ENCODE results near the gene EVI5L. TPM values are rescaled to one million over a fixed set of nuclear protein-coding genes. Genes with fewer than 3 reads are reported as not detected.

EVI5L gene
- total and polyA plus RNA-seq, 2 of the 13 experiments (the other 11 are each of a cell fraction or from before 2014, with no cell fraction given), result 1.7 to 2.4 TPM

DNA sequence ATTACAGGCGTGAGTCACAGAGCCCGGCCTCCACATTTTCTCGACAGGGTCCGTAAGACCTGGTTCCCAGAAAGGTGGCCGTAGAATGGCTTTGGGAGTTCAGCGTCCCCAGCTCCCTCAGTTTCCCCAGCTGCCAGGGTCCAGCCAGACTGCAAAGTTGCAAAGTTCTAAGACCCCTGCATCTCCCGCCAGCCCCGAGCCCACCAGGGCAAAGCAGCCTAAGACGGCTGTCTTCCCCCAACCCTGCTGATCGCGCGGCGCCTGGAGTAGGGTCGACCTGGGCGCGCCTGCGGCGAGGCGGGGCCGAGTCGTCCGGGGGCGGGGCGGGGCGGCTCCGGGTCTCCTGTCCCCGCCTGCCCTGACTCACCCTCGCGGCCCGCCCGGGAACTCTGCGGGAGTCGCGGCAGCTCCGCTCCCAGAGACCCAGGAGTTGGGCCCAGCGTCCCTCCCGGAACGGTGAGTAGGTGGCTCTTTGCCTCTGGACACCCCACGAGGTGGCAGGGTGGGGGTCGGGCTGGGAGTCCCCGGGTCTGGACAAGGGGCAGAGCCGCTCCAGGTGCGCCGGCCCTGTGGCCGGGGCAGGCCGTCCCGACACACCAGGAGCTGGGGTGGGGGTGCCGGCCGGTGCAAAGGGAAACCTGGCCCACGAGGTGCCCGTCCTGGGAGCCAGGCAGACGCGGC is 58.3 kb downstream of the EVI5L start, which contains the start of gene LRRC8E (continued):
- TF ChIP-seq, protein P1, sequence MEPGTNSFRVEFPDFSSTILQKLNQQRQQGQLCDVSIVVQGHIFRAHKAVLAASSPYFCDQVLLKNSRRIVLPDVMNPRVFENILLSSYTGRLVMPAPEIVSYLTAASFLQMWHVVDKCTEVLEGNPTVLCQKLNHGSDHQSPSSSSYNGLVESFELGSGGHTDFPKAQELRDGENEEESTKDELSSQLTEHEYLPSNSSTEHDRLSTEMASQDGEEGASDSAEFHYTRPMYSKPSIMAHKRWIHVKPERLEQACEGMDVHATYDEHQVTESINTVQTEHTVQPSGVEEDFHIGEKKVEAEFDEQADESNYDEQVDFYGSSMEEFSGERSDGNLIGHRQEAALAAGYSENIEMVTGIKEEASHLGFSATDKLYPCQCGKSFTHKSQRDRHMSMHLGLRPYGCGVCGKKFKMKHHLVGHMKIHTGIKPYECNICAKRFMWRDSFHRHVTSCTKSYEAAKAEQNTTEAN (CRISPR knock-in tag; conservative IDR thresholded peaks at IDR 0.05), result no peak; the same call in 1 of the 2 replicates
- no peak for TF ChIP-seq SRF (IDR thresholded peaks at IDR 0.05; ENCODE audit: low read depth, low read length)
- TF ChIP-seq, protein P2, sequence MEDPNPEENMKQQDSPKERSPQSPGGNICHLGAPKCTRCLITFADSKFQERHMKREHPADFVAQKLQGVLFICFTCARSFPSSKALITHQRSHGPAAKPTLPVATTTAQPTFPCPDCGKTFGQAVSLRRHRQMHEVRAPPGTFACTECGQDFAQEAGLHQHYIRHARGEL (CRISPR knock-in tag; IDR thresholded peaks at IDR 0.05), result no peak
- TF ChIP-seq MEIS2 (CRISPR knock-in tag; IDR thresholded peaks at IDR 0.05), result 0 out of 2 replicates have a peak, but pooled peaks have one; percentile 22
- TF ChIP-seq, protein P3, sequence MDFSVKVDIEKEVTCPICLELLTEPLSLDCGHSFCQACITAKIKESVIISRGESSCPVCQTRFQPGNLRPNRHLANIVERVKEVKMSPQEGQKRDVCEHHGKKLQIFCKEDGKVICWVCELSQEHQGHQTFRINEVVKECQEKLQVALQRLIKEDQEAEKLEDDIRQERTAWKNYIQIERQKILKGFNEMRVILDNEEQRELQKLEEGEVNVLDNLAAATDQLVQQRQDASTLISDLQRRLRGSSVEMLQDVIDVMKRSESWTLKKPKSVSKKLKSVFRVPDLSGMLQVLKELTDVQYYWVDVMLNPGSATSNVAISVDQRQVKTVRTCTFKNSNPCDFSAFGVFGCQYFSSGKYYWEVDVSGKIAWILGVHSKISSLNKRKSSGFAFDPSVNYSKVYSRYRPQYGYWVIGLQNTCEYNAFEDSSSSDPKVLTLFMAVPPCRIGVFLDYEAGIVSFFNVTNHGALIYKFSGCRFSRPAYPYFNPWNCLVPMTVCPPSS (IDR thresholded peaks at IDR 0.05), result no peak
- TF ChIP-seq, protein P4, sequence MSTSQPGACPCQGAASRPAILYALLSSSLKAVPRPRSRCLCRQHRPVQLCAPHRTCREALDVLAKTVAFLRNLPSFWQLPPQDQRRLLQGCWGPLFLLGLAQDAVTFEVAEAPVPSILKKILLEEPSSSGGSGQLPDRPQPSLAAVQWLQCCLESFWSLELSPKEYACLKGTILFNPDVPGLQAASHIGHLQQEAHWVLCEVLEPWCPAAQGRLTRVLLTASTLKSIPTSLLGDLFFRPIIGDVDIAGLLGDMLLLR (CRISPR knock-in tag; IDR thresholded peaks at IDR 0.05), result no peak; the same call in 1 of the 2 replicates
- TF ChIP-seq, protein P5, sequence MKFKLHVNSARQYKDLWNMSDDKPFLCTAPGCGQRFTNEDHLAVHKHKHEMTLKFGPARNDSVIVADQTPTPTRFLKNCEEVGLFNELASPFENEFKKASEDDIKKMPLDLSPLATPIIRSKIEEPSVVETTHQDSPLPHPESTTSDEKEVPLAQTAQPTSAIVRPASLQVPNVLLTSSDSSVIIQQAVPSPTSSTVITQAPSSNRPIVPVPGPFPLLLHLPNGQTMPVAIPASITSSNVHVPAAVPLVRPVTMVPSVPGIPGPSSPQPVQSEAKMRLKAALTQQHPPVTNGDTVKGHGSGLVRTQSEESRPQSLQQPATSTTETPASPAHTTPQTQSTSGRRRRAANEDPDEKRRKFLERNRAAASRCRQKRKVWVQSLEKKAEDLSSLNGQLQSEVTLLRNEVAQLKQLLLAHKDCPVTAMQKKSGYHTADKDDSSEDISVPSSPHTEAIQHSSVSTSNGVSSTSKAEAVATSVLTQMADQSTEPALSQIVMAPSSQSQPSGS (CRISPR knock-in tag; IDR thresholded peaks at IDR 0.05), result no peak
- TF ChIP-seq CREB1 (IDR thresholded peaks at IDR 0.05), result no peak
- no peak for TF ChIP-seq CREB1 (CRISPR knock-in tag; IDR thresholded peaks at IDR 0.05)
- 0 out of 2 replicates have a peak, but pooled peaks have one; percentile 66 for TF ChIP-seq CENPX (CRISPR knock-in tag; IDR thresholded peaks at IDR 0.05)
- TF ChIP-seq ZNF333 (CRISPR knock-in tag; IDR thresholded peaks at IDR 0.05; ENCODE audit: borderline replicate concordance), result 0 out of 2 replicates have a peak, but pooled peaks have one; percentile 42
- TF ChIP-seq, protein P6, sequence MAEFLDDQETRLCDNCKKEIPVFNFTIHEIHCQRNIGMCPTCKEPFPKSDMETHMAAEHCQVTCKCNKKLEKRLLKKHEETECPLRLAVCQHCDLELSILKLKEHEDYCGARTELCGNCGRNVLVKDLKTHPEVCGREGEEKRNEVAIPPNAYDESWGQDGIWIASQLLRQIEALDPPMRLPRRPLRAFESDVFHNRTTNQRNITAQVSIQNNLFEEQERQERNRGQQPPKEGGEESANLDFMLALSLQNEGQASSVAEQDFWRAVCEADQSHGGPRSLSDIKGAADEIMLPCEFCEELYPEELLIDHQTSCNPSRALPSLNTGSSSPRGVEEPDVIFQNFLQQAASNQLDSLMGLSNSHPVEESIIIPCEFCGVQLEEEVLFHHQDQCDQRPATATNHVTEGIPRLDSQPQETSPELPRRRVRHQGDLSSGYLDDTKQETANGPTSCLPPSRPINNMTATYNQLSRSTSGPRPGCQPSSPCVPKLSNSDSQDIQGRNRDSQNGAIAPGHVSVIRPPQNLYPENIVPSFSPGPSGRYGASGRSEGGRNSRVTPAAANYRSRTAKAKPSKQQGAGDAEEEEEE (CRISPR knock-in tag; IDR thresholded peaks at IDR 0.05; ENCODE audit: borderline replicate concordance), result no peak
- TF ChIP-seq ZBTB7A (CRISPR knock-in tag; IDR thresholded peaks at IDR 0.05), result no peak
- TF ChIP-seq MBNL3 (CRISPR knock-in tag; conservative IDR thresholded peaks at IDR 0.05), result no peak
- TF ChIP-seq, protein P7, sequence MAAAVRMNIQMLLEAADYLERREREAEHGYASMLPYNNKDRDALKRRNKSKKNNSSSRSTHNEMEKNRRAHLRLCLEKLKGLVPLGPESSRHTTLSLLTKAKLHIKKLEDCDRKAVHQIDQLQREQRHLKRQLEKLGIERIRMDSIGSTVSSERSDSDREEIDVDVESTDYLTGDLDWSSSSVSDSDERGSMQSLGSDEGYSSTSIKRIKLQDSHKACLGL (CRISPR knock-in tag; IDR thresholded peaks at IDR 0.05), result peak; percentile 66
- no peak for TF ChIP-seq FOXC1 (CRISPR knock-in tag; IDR thresholded peaks at IDR 0.05; ENCODE audit: borderline replicate concordance)
- TF ChIP-seq, protein P8, sequence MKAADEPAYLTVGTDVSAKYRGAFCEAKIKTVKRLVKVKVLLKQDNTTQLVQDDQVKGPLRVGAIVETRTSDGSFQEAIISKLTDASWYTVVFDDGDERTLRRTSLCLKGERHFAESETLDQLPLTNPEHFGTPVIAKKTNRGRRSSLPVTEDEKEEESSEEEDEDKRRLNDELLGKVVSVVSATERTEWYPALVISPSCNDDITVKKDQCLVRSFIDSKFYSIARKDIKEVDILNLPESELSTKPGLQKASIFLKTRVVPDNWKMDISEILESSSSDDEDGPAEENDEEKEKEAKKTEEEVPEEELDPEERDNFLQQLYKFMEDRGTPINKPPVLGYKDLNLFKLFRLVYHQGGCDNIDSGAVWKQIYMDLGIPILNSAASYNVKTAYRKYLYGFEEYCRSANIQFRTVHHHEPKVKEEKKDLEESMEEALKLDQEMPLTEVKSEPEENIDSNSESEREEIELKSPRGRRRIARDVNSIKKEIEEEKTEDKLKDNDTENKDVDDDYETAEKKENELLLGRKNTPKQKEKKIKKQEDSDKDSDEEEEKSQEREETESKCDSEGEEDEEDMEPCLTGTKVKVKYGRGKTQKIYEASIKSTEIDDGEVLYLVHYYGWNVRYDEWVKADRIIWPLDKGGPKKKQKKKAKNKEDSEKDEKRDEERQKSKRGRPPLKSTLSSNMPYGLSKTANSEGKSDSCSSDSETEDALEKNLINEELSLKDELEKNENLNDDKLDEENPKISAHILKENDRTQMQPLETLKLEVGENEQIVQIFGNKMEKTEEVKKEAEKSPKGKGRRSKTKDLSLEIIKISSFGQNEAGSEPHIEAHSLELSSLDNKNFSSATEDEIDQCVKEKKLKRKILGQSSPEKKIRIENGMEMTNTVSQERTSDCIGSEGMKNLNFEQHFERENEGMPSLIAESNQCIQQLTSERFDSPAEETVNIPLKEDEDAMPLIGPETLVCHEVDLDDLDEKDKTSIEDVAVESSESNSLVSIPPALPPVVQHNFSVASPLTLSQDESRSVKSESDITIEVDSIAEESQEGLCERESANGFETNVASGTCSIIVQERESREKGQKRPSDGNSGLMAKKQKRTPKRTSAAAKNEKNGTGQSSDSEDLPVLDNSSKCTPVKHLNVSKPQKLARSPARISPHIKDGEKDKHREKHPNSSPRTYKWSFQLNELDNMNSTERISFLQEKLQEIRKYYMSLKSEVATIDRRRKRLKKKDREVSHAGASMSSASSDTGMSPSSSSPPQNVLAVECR (CRISPR knock-in tag; IDR thresholded peaks at IDR 0.05; ENCODE audit: borderline replicate concordance), result peak; percentile 49; the same call in 1 of the 2 replicates
